Heart left ventricle (tissue), 16 donors: Measurements from ENCODE around the gene KLLN. TPM values are rescaled to one million over a fixed set of nuclear protein-coding genes. Genes with fewer than 3 reads are reported as not detected.
A peak's percentile ranks its signal among the peaks of the same experiment; 100 is the strongest.

ENCODE experiments used
- ATAC-seq, 4 donors: fragments of 200-7000 bp; cut with Tn5 transposase; one replicate each; pipeline ENCODE4 v1.9.1; 2020 to 2022; ENCODE audit warnings: moderate library complexity in 4 of 4, mild to moderate bottlenecking in 3 of 4, moderate number of reproducible peaks in 1 of 4
- DNase-seq, 5 donors: peaks; one replicate each; pipeline ENCODE4 v3.0.0-alpha.2; 2020
- H3K27ac ChIP-seq, 12 donors: fragments of 200-600 bp; sonication (generic) in 4 of 12; one replicate each; pipeline versions ENCODE4 v1.5.0 to v1.8.0; 2016 to 2022; ENCODE audit warnings: mild to moderate bottlenecking in 2 of 12
- H3K27me3 ChIP-seq, 9 donors: fragments of 200-600 bp; sonication (generic) in 2 of 9; one replicate each; pipeline versions ENCODE4 v1.5.1 to v1.8.0; 2016 to 2022; ENCODE audit warnings: mild to moderate bottlenecking in 3 of 9
- H3K36me3 ChIP-seq, 9 donors: fragments of 200-600 bp; sonication (generic) in 2 of 9; one replicate each; pipeline versions ENCODE4 v1.5.0 to v1.8.0; 2018 to 2022; ENCODE audit warnings: mild to moderate bottlenecking in 2 of 9
- H3K4me1 ChIP-seq, 12 donors: fragments of 200-600 bp; sonication (generic) in 4 of 12; one replicate each; pipeline versions ENCODE4 v1.5.0 to v1.8.0; 2016 to 2022; ENCODE audit warnings: mild to moderate bottlenecking in 3 of 12
- H3K4me3 ChIP-seq, 12 donors: fragments of 200-600 bp; sonication (generic) in 4 of 12; one replicate each; pipeline versions ENCODE4 v1.5.0 to v1.8.0; 2017 to 2022; ENCODE audit warnings: mild to moderate bottlenecking in 9 of 12, moderate library complexity in 4 of 12
- H3K9me3 ChIP-seq, 12 donors: fragments of 200-600 bp; sonication (generic) in 4 of 12; one replicate each; pipeline versions ENCODE4 v1.5.0 to v1.8.0; 2016 to 2022; ENCODE audit warnings: mild to moderate bottlenecking in 1 of 12
- CTCF ChIP-seq, 12 donors: fragments of 200-600 bp; sonication (generic) in 4 of 12; IDR thresholded peaks; one replicate each; pipeline versions ENCODE4 v1.5.0 to v1.8.0; 2018 to 2022; ENCODE audit warnings: antibody characterized with exemption in 12 of 12, mild to moderate bottlenecking in 5 of 12
- POLR2A ChIP-seq, 2 donors: fragments of 450-650 bp; IDR thresholded peaks; one replicate each; pipeline ENCODE4 v1.6.1; 2017; ENCODE audit warnings: antibody characterized with exemption in 2 of 2, mild to moderate bottlenecking in 2 of 2, moderate library complexity in 2 of 2
- WGBS, 4 donors: extraction: QIAGEN DNeasy Blood & Tissue Kit in 2 of 4; methylation state at CpG; one replicate each; pipeline versions ENCODE4 v1.1.5 to v1.1.7; 2013 to 2018; 5-methylcytosine and 5-hydroxymethylcytosine counted together
- intact Hi-C, 10 donors: fragments of 100-400 bp; cut with DNase I; formaldehyde crosslinking; loops; one replicate each; pipeline versions ENCODE4 v1.11.1 to v1.14.2; 2022
- polyA plus RNA-seq, 2 donors: library from polyadenylated mRNA; stranded (reverse); fragments of 200-250 nt; gene quantifications; one replicate each; pipeline ENCODE4 v1.2.3, GENCODE V29; 2013
- total RNA-seq, 9 donors: library from RNA; depleted of rRNA in 2 of 9; stranded (reverse); fragments of >200 nt in 2 of 9; fragmentation: NEBNext Ultra II Directional in 3 of 9; extraction: Animal tissue kit (Norgen Biotek cat#: 25700) in 3 of 9; gene quantifications; one replicate each; pipeline versions ENCODE4 v1.1.0 to v1.2.4, GENCODE V29; 2016 to 2023
- donor health status: ischemic (EF 13 %, LVEDD 7.1; RV severe dilation, severe dysfunction).
- donor health status: healthy with polysubstance abuse.
- donor health status: DM: no; HTN: yes; CAD: no.
- donor health status: DM: no; HTN: no; CAD: no.
- donor health status: ischemic (EF 25% LVEDD 6.9; RV normal size, moderate dysfunction).
- donor health status: ischemic (EF 25% LVEDD 5.7; RV mildly dilated, moderate dysfunction).
- donor health status: healthy.
- donor health status: DM: yes; HTN: yes; CAD: no.
- donor health status: ischemic (EF 35%, LVEDD 5.7; RV mildly dilated, moderate dysfunction).
- donor health status: nonischemic (EF 11% LVEDD 7.7; RV severe dilation, severe dysfunction).
- donor health status: DM: yes; HTN: yes; CAD: no.
- donor health status: PGD.
- donor health status: ischemic (EF 29% LVEDD 5.4; RV normal size, mild dysfunction).
- donor health status: nonischemic (EF 23%, LVEDD 6.1; RV moderate dilation, normal function).

KLLN gene
- total and polyA plus RNA-seq, 11 donors, result 0.13 to 0.57 (median 0.27) TPM

GRCh38 chr10:87826653-87827052 is 36.7 kb downstream of the KLLN start:
- DNase-seq (no peak), ATAC-seq (no peak)
- no peaks in the 10 kb centered on the region for H3K9me3 ChIP-seq
- no peaks in the 10 kb centered on the region for H3K36me3 ChIP-seq
- peaks cover 0 to 8% (median 0%) of the 10 kb centered on the region in 12 donors for H3K4me1 ChIP-seq
- no peak overlapping the region for H3K4me3 ChIP-seq
- TF ChIP-seq POLR2A (IDR thresholded peaks at IDR 0.05), result no peak
- no peak for TF ChIP-seq CTCF (IDR thresholded peaks at IDR 0.05)
- H3K27ac ChIP-seq, result no peak overlapping the region
- intact Hi-C loops, result no loop called here
- H3K27me3 ChIP-seq, result no peaks in the 10 kb centered on the region

- WGBS, 4 donors, result 87 to 93% (median 91%) methylated on average over 6 of the region's 6 CpGs
- H3K4me3 ChIP-seq, result peak overlapping the region in 3 of 12 donors; percentile 70 to 83 (median 83)
Measured at GRCh38 chr10:87819289-87819585, 44.1 kb downstream of the KLLN start.

GRCh38 chr10:87818505-87819288 is 44.6 kb downstream of the KLLN start:
- Histone ChIP-seq H3K27me3 (no peaks in the 10 kb centered on the region), H3K9me3 (no peaks in the 10 kb centered on the region), H3K27ac (peak overlapping the region; percentile 81 to 97 (median 90)), H3K36me3 (peaks cover 0 to 9% (median 0%) of the 10 kb centered on the region in 9 donors), H3K4me3 (peak overlapping the region; percentile 58 to 89 (median 79)), H3K4me1 (peaks cover 0 to 42% (median 26%) of the 10 kb centered on the region in 12 donors)
- intact Hi-C loops, result loop anchor here in 1 of 10 donors (2.0 kb wide), 1 partner anchor 42 kb away; no protein-coding TSS in a partner anchor
- TF ChIP-seq POLR2A (IDR thresholded peaks at IDR 0.05) (no peak), CTCF (IDR thresholded peaks at IDR 0.05) (no peak)
- ATAC-seq (peak; percentile 24 to 54 (median 36)), DNase-seq (peak in 2 of 5 donors; percentile 29 to 56)
- WGBS, 4 donors, result 14 to 19% (median 17%) methylated on average over 29 of the region's 29 CpGs

More at GRCh38 chr10:87819289-87819585, 44.1 kb downstream of the KLLN start:
- Histone ChIP-seq H3K27ac (no peak overlapping the region), H3K36me3 (peaks cover 0 to 4% (median 0%) of the 10 kb centered on the region in 9 donors), H3K9me3 (no peaks in the 10 kb centered on the region), H3K27me3 (no peaks in the 10 kb centered on the region), H3K4me1 (peaks cover 0 to 39% (median 26%) of the 10 kb centered on the region in 12 donors)
- ATAC-seq, result no peak
- no peak for TF ChIP-seq POLR2A (IDR thresholded peaks at IDR 0.05)
- no peak for TF ChIP-seq CTCF (IDR thresholded peaks at IDR 0.05)
- DNase-seq, result no peak
- intact Hi-C loops, result loop anchor here in 1 of 10 donors (2.0 kb wide), 1 partner anchor 42 kb away; no protein-coding TSS in a partner anchor
